Bronchial smooth muscle cell (primary cell): ENCODE results near the gene SI. TPM values are rescaled to one million over a fixed set of nuclear protein-coding genes. Genes with fewer than 3 reads are reported as not detected.

Source experiments
- total RNA-seq: library from RNA; depleted of rRNA; stranded (reverse); fragments of >200 nt; gene quantifications from 2 replicates; pipeline ENCODE4 v1.2.1, GENCODE V29; 2014

Gene SI
- total RNA-seq, result not detected in 2 replicates

GRCh38 chr3:165078293-165078692 is at the start of gene SI:
SI (minus strand) TSS chr3:165078496; CDS start chr3:165076012, 2,484 bp downstream.

Other genes with a start within 250 kb of the SI start
- not detected in 2 replicates for gene SLITRK3, start 117.9 kb upstream of the SI start, total RNA-seq